A204.1 (cell line): ENCODE data around the gene MYOF.
"Not testable (repeated sequence)": the region's sequence is repeated elsewhere in the genome, so short reads cannot be mapped to it uniquely, and the experiment has no call there.

Source experiments
- FAIRE-seq: peaks from 2 replicates; lab custom pipeline; 2012; peaks lifted over from hg19 to GRCh38; lab: Jason Lieb, UNC

MYOF gene

GRCh38 chr10:93290661-93291354 is 191.3 kb downstream of the MYOF start:
- FAIRE-seq, result no peak

- FAIRE-seq, result peak; percentile 99
These were observed 193.2 kb downstream of the MYOF start for GRCh38 chr10:93288679-93289634.

- FAIRE-seq, result no peak
These were observed 194.4 kb downstream of the MYOF start for GRCh38 chr10:93287775-93288174.

GRCh38 chr10:93284246-93284645 is 197.9 kb downstream of the MYOF start:
- not testable (repeated sequence) for FAIRE-seq

GRCh38 chr10:93281367-93281720 is 200.8 kb downstream of the MYOF start:
- FAIRE-seq, result no peak

GRCh38 chr10:93280699-93281366 is 201.3 kb downstream of the MYOF start:
- FAIRE-seq, result no peak

GRCh38 chr10:93280121-93280698 is 201.9 kb downstream of the MYOF start:
- FAIRE-seq, result no peak

- FAIRE-seq, result no peak
These were observed 204.8 kb downstream of the MYOF start for GRCh38 chr10:93277360-93277759.

- FAIRE-seq, result no peak
These were observed 207.7 kb downstream of the MYOF start for GRCh38 chr10:93274419-93274818.

GRCh38 chr10:93272884-93273675 is 209.1 kb downstream of the MYOF start:
- no peak for FAIRE-seq

GRCh38 chr10:93271347-93271746 is 210.8 kb downstream of the MYOF start:
- FAIRE-seq, result no peak

GRCh38 chr10:93269281-93269680 is 212.9 kb downstream of the MYOF start:
- FAIRE-seq, result no peak

- no peak for FAIRE-seq
These were observed 214.1 kb downstream of the MYOF start for GRCh38 chr10:93268021-93268420.

- FAIRE-seq, result no peak
These were observed 214.6 kb downstream of the MYOF start for GRCh38 chr10:93267521-93267920.

- FAIRE-seq, result no peak
These were observed 215.3 kb downstream of the MYOF start for GRCh38 chr10:93266858-93267257.

- FAIRE-seq, result no peak
These were observed 220.0 kb downstream of the MYOF start for GRCh38 chr10:93261961-93262610.

GRCh38 chr10:93261089-93261488 is 221.0 kb downstream of the MYOF start:
- no peak for FAIRE-seq

GRCh38 chr10:93259126-93259525 is 223.0 kb downstream of the MYOF start:
- FAIRE-seq, result no peak
